T-cell (primary cell): ENCODE measurements around the gene GPR3. TPM values are rescaled to one million over a fixed set of nuclear protein-coding genes. Genes with fewer than 3 reads are reported as not detected.

Experiments used
- ATAC-seq, 4 experiments: fragments of 200-7000 bp in 3 of 4; fragments of 150-1000 bp in 1 of 4; cut with Tn5 transposase; replicated peaks in 1 of 4; 1 replicate in 3 of 4; 2 replicates in 1 of 4; pipeline ENCODE4 v1.10.0; 2021; ENCODE audit warnings: moderate library complexity in 3 of 4, mild to moderate bottlenecking in 2 of 4, moderate number of reproducible peaks in 1 of 4
- CTCF ChIA-PET, 2 donors: fragments of 300-600 bp; sonication (Branson Sonifier 250); formaldehyde crosslinking; loops; one replicate each; lab custom pipeline; 2022; ENCODE audit warnings: antibody characterized with exemption in 2 of 2; lab: Charles Lee
- POLR2A ChIA-PET, 2 donors: fragments of 300-600 bp; sonication (Branson Sonifier 250); formaldehyde crosslinking; loops; one replicate each; lab custom pipeline; 2022; ENCODE audit warnings: antibody characterized with exemption in 2 of 2; lab: Charles Lee
- DNase-seq, 35 experiments: peaks; one replicate each; pipeline versions ENCODE4 v3.0.0 to v3.0.0-alpha.2; 2013 to 2023
- H3K27ac ChIP-seq: one replicate; pipeline ENCODE4 v1.5.1; 2013; ENCODE audit warnings: low read length
- H3K27me3 ChIP-seq, 2 experiments: replicated peaks in 1 of 2; 1 replicate in 1 of 2; 2 replicates in 1 of 2; pipeline versions ENCODE4 v1.6.1 to v1.7.0; 2013; ENCODE audit warnings: low read length in 1 of 2, mixed read lengths in 1 of 2; ENCODE audit not compliant: control insufficient read depth in 2 of 2, insufficient read depth in 2 of 2; ENCODE audit errors: extremely low read depth in 1 of 2
- H3K36me3 ChIP-seq, 2 donors: 1 replicate in 1 of 2; 2 replicates in 1 of 2; pipeline versions ENCODE4 v1.6.1 to v1.7.0; 2013; ENCODE audit warnings: low read length in 1 of 2; ENCODE audit not compliant: control insufficient read depth in 2 of 2, insufficient read depth in 1 of 2; ENCODE audit errors: extremely low read depth in 1 of 2
- H3K4me1 ChIP-seq, 2 experiments: 1 replicate in 1 of 2; 2 replicates in 1 of 2; pipeline versions ENCODE4 v1.6.1 to v1.7.0; 2013; ENCODE audit warnings: low read length in 2 of 2, mixed read lengths in 1 of 2; ENCODE audit not compliant: insufficient read depth in 2 of 2, control insufficient read depth in 1 of 2; ENCODE audit errors: extremely low read depth in 1 of 2
- H3K4me3 ChIP-seq, 2 donors: 1 replicate in 1 of 2; 2 replicates in 1 of 2; pipeline versions ENCODE4 v1.5.1 to v1.7.0; 2013; ENCODE audit warnings: mild to moderate bottlenecking in 2 of 2, low read length in 1 of 2, moderate library complexity in 1 of 2; ENCODE audit not compliant: control insufficient read depth in 1 of 2; ENCODE audit errors: extremely low read depth in 1 of 2
- H3K9me3 ChIP-seq: 2 replicates; pipeline ENCODE4 v1.7.0; 2013
- H3K27ac Mint-ChIP-seq, 2 donors: one replicate each; pipeline ENCODE4 v1.8.0; 2020 to 2021; ENCODE audit warnings: mild to moderate bottlenecking in 2 of 2, mixed read lengths in 2 of 2
- H3K27me3 Mint-ChIP-seq, 2 donors: one replicate each; pipeline ENCODE4 v1.8.0; 2021 to 2022; ENCODE audit warnings: mixed read lengths in 2 of 2
- H3K36me3 Mint-ChIP-seq: one replicate; pipeline ENCODE4 v1.8.0; 2021; ENCODE audit warnings: mixed read lengths
- H3K4me1 Mint-ChIP-seq, 3 donors: one replicate each; pipeline ENCODE4 v1.8.0; 2020 to 2022; ENCODE audit warnings: mixed read lengths in 3 of 3, mild to moderate bottlenecking in 1 of 3
- H3K4me3 Mint-ChIP-seq, 3 donors: one replicate each; pipeline ENCODE4 v1.8.0; 2020 to 2022; ENCODE audit warnings: mild to moderate bottlenecking in 3 of 3, mixed read lengths in 3 of 3, moderate library complexity in 3 of 3
- H3K9me3 Mint-ChIP-seq, 3 donors: one replicate each; pipeline ENCODE4 v1.8.0; 2020 to 2022; ENCODE audit warnings: mixed read lengths in 3 of 3
- WGBS: methylation state at CpG from one replicate; pipeline ENCODE4 v1.1.5; 2013; ENCODE audit warnings: missing lambda C conversion rate; ENCODE audit not compliant: insufficient coverage; 5-methylcytosine and 5-hydroxymethylcytosine counted together
- total RNA-seq, 35 experiments: library from RNA in 6 of 35; stranded (reverse) in 6 of 35; fragments of 120-200 nt in 1 of 35; gene quantifications; one replicate each; pipeline versions ENCODE4 v1.2.1 to v1.2.4 and lab custom pipeline; 2013 to 2026

GPR3 gene
- total RNA-seq, 5 donors from 2014 or later (not counting 1 experiment from before 2014, with no cell fraction given): 0.21 to 0.35 TPM; not detected in 3

DNA sequence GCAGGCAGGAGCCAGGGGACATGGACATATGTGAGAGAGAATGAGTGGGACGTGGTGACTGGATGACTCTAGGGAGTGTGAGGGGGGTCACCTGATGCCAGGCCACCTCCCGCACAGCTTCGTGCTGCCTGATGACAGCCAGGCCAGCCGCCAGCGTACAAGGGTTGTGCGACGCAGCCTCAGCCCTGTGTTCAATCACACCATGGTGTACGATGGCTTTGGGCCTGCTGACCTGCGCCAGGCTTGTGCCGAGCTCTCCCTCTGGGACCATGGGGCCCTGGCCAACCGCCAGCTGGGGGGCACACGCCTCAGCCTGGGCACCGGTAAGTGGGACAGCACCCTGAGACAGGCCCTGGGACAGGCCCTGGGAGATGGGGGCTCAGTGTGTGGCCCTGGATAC is 39.3 kb upstream of the GPR3 start:
- Histone ChIP-seq H3K27ac (no peak overlapping the region), H3K9me3 (no peaks in the 10 kb centered on the region), H3K36me3 (peaks cover 24 to 31% of the 10 kb centered on the region in 2 donors), H3K4me1 (peaks cover 4 to 45% of the 10 kb centered on the region in 2 experiments), H3K27me3 (no peaks in the 10 kb centered on the region), H3K4me3 (no peak overlapping the region)
- Mint-ChIP-seq H3K4me3 (no peak overlapping the region), H3K27ac (no peak overlapping the region), H3K4me1 (peaks cover 17 to 35% (median 24%) of the 10 kb centered on the region in 3 donors), H3K27me3 (no peaks in the 10 kb centered on the region), H3K36me3 (no peaks in the 10 kb centered on the region), H3K9me3 (no peaks in the 10 kb centered on the region)
- ChIA-PET CTCF (no interaction called here), POLR2A (no interaction called here)
- WGBS: 95% methylated on average over 13 of the region's 13 CpGs
- DNase-seq: no peak
- ATAC-seq: no peak

DNA sequence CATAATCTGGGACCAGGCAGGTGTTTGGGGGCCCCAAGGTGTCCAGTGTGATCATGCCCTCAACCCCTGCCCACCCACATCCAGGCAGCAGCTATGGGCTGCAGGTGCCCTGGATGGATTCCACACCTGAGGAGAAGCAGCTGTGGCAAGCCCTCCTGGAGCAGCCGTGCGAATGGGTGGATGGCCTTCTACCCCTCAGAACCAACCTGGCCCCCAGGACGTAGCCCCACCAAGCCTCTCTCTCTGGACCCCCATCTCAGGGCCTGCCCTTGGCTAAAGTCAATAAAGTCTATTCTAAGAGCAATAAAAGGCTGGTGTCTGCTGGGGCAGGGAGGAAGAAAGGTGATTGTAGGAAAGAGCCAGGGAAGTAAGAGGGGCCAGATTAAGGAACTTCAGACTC is 38.8 kb upstream of the GPR3 start:
- no CpG with 5 or more reads among the region's 3 CpGs for WGBS
- no peaks in the 10 kb centered on the region for H3K27me3 Mint-ChIP-seq
- H3K4me3 ChIP-seq: no peak overlapping the region
- H3K9me3 Mint-ChIP-seq: no peaks in the 10 kb centered on the region
- H3K4me1 Mint-ChIP-seq: peaks cover 17 to 38% (median 24%) of the 10 kb centered on the region in 3 donors
- H3K36me3 Mint-ChIP-seq: no peaks in the 10 kb centered on the region
- ChIA-PET CTCF (interaction anchor here in 1 of 2 donors (0.7 kb wide), 2 partner anchors 37 to 215 kb away, joined by 3 to 5 read pairs; no protein-coding TSS in a partner anchor), POLR2A (no interaction called here)
- no peak overlapping the region for H3K4me3 Mint-ChIP-seq
- no peak for DNase-seq
- H3K27ac Mint-ChIP-seq: peak overlapping the region in 1 of 2 donors; percentile 25
- H3K9me3 ChIP-seq: no peaks in the 10 kb centered on the region
- no peak overlapping the region for H3K27ac ChIP-seq
- H3K27me3 ChIP-seq: no peaks in the 10 kb centered on the region
- ATAC-seq: no peak
- H3K4me1 ChIP-seq: peaks cover 4 to 49% of the 10 kb centered on the region in 2 experiments
- H3K36me3 ChIP-seq: peaks cover 24 to 31% of the 10 kb centered on the region in 2 donors

GRCh38 chr1:27355683-27356082 is 36.7 kb upstream of the GPR3 start:
- peak overlapping the region in 2 of 3 donors; percentile 75 to 80 for H3K4me3 Mint-ChIP-seq
- WGBS: 74% methylated on average over 4 of the region's 5 CpGs
- Histone ChIP-seq H3K27me3 (no peaks in the 10 kb centered on the region), H3K36me3 (peaks cover 15 to 20% of the 10 kb centered on the region in 2 donors), H3K27ac (peak overlapping the region; percentile 62), H3K4me3 (no peak overlapping the region), H3K9me3 (no peaks in the 10 kb centered on the region), H3K4me1 (peaks cover 8 to 57% of the 10 kb centered on the region in 2 experiments)
- no peak for DNase-seq
- peaks cover 33 to 50% (median 40%) of the 10 kb centered on the region in 3 donors for H3K4me1 Mint-ChIP-seq
- ATAC-seq: no peak
- H3K9me3 Mint-ChIP-seq: no peaks in the 10 kb centered on the region
- no peaks in the 10 kb centered on the region for H3K36me3 Mint-ChIP-seq
- H3K27ac Mint-ChIP-seq: peak overlapping the region; percentile 65 to 74
- CTCF ChIA-PET: interaction anchor here (0.6 to 2.1 kb wide), 4 partner anchors 14 to 41 kb away, joined by 3 to 6 read pairs (median 3); partner anchors contain the start of gene SYTL1 (in 1 of the 2)
- H3K27me3 Mint-ChIP-seq: no peaks in the 10 kb centered on the region
- POLR2A ChIA-PET: interaction anchor here in 1 of 2 donors (0.5 kb wide), 1 partner anchor 404 kb away, joined by 4 read pairs; no protein-coding TSS in a partner anchor

DNA sequence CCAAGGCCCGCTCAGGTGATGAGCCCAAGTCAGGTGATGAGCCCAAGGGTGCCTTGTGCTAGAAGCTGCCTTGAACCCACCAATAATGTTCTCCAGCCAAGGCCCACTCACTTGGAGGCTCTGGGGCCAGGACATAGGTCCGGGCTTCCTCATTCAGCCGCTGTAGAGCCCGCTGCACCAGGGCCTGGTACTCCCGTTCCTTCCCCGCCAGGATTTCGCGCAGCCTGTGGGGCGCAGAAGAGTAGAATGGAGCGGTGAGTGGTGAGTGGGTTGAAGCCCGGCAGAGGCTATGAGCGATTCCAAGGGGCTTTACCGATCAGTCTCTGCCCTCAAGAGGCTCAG is 36.2 kb upstream of the GPR3 start:
- H3K27ac Mint-ChIP-seq: peak overlapping the region; percentile 74 to 86
- CTCF ChIA-PET: interaction anchor here in 1 of 2 donors (1.4 to 1.9 kb wide), 3 partner anchors 10 to 35 kb away, joined by 3 to 9 read pairs (median 5); partner anchors contain the start of genes MAP3K6 and SYTL1
- POLR2A ChIA-PET: no interaction called here

GRCh38 chr1:27356619-27357280 is 35.7 kb upstream of the GPR3 start:
- peak overlapping the region; percentile 62 for H3K27ac ChIP-seq
- POLR2A ChIA-PET: interaction anchor here (0.6 to 0.7 kb wide), 2 partner anchors 127 to 1286 kb away, joined by 3 to 8 read pairs; no protein-coding TSS in a partner anchor
- H3K36me3 ChIP-seq: peaks cover 7 to 10% of the 10 kb centered on the region in 2 donors
- H3K4me3 ChIP-seq: peak overlapping the region; percentile 61 to 73
- Mint-ChIP-seq H3K27ac (peak overlapping the region; percentile 85 to 86), H3K9me3 (no peaks in the 10 kb centered on the region), H3K4me3 (peak overlapping the region; percentile 75 to 80 (median 75)), H3K36me3 (no peaks in the 10 kb centered on the region), H3K4me1 (peaks cover 33 to 51% (median 40%) of the 10 kb centered on the region in 3 donors), H3K27me3 (no peaks in the 10 kb centered on the region)
- H3K4me1 ChIP-seq: peaks cover 8 to 60% of the 10 kb centered on the region in 2 experiments
- peak in 11 of 35 experiments; percentile 17 to 54 (median 32) for DNase-seq
- ATAC-seq: peak; percentile 1 to 57 (median 40)
- WGBS: 71% methylated on average over 34 of the region's 37 CpGs
- H3K27me3 ChIP-seq: no peaks in the 10 kb centered on the region
- CTCF ChIA-PET: interaction anchor here (0.7 to 1.9 kb wide), 9 partner anchors 9 to 317 kb away, joined by 3 to 9 read pairs (median 3); partner anchors contain the start of genes MAP3K6 (in 1 of the 2) and SYTL1 (in 1 of the 2)
- no peaks in the 10 kb centered on the region for H3K9me3 ChIP-seq

More for the DNA sequence above, 36.2 kb upstream of the GPR3 start:
- H3K27me3 ChIP-seq: no peaks in the 10 kb centered on the region
- no peak for DNase-seq
- H3K9me3 ChIP-seq: no peaks in the 10 kb centered on the region
- no peak for ATAC-seq
- 90% methylated on average over 10 of the region's 13 CpGs for WGBS
- no peaks in the 10 kb centered on the region for H3K9me3 Mint-ChIP-seq
- no peaks in the 10 kb centered on the region for H3K36me3 Mint-ChIP-seq
- peaks cover 12 to 15% of the 10 kb centered on the region in 2 donors for H3K36me3 ChIP-seq
- H3K4me1 ChIP-seq: peaks cover 8 to 60% of the 10 kb centered on the region in 2 experiments
- H3K4me3 ChIP-seq: peak overlapping the region; percentile 10 to 61
- H3K27ac ChIP-seq: peak overlapping the region; percentile 62
- H3K4me1 Mint-ChIP-seq: peaks cover 33 to 50% (median 40%) of the 10 kb centered on the region in 3 donors
- peak overlapping the region; percentile 75 to 80 (median 75) for H3K4me3 Mint-ChIP-seq
- H3K27me3 Mint-ChIP-seq: no peaks in the 10 kb centered on the region
